H1 (cell line): ENCODE measurements around the gene MIOX. TPM values are rescaled to one million over a fixed set of nuclear protein-coding genes. Genes with fewer than 3 reads are reported as not detected.

Experiments used
- CTCF ChIA-PET: fragments of 300-600 bp; sonication (Branson Sonifier 250); formaldehyde crosslinking; loops from one replicate; lab custom pipeline; 2021; ENCODE audit not compliant: partially characterized antibody; lab: Charles Lee
- POLR2A ChIA-PET: fragments of 300-600 bp; sonication (Branson Sonifier 250); formaldehyde crosslinking; loops from one replicate; lab custom pipeline; 2021; ENCODE audit warnings: inconsistent platforms; ENCODE audit not compliant: partially characterized antibody; lab: Charles Lee
- DNase-seq, 2 experiments: peaks; one replicate each; pipeline versions ENCODE4 v3.0.0 to v3.0.0-alpha.2; 2010 to 2022; ENCODE audit warnings: low spot score in 2 of 2, low read depth in 1 of 2, mixed read lengths in 1 of 2
- FAIRE-seq: peaks from 2 replicates; lab custom pipeline; 2011; peaks lifted over from hg19 to GRCh38; lab: Jason Lieb, UNC
- H2AFZ ChIP-seq: 2 replicates; pipeline ENCODE4 v1.8.1; 2012; ENCODE audit warnings: low read length, inconsistent platforms
- H2AK5ac ChIP-seq: 2 replicates; pipeline ENCODE4 v1.6.1; 2013; ENCODE audit warnings: low read depth, low read length
- H2BK120ac ChIP-seq: replicated peaks from 2 replicates; pipeline ENCODE3; 2013; ENCODE audit warnings: low read depth, low read length, inconsistent platforms
- H2BK12ac ChIP-seq: 2 replicates; pipeline ENCODE4 v1.6.1; 2013; ENCODE audit warnings: low read depth, low read length
- H2BK15ac ChIP-seq: 2 replicates; pipeline ENCODE4 v1.6.1; 2013; ENCODE audit warnings: low read length
- H2BK20ac ChIP-seq: 2 replicates; pipeline ENCODE4 v1.6.1; 2013; ENCODE audit warnings: low read length
- H2BK5ac ChIP-seq: 2 replicates; pipeline ENCODE4 v1.6.1; 2013; ENCODE audit warnings: low read depth, low read length
- H3K14ac ChIP-seq: 2 replicates; pipeline ENCODE4 v1.6.1; 2013; ENCODE audit warnings: inconsistent platforms; ENCODE audit not compliant: insufficient read length
- H3K18ac ChIP-seq: 2 replicates; pipeline ENCODE4 v1.6.1; 2013; ENCODE audit warnings: low read length; ENCODE audit errors: extremely low read depth
- H3K23ac ChIP-seq: 2 replicates; pipeline ENCODE4 v1.6.1; 2013; ENCODE audit warnings: inconsistent platforms; ENCODE audit not compliant: insufficient read length
- H3K23me2 ChIP-seq: 2 replicates; pipeline ENCODE4 v1.6.1; 2013; ENCODE audit warnings: low read depth, low read length
- H3K27ac ChIP-seq: 2 replicates; pipeline ENCODE4 v1.6.1; 2011; ENCODE audit warnings: low read depth, low read length, inconsistent platforms
- H3K27me3 ChIP-seq, 4 experiments: replicated peaks in 1 of 4; 1 replicate in 1 of 4; 2 replicates in 3 of 4; pipeline versions ENCODE4 v1.6.1 to v1.8.1; 2011 to 2013; ENCODE audit warnings: low read length in 3 of 4, mild to moderate bottlenecking in 3 of 4, inconsistent platforms in 2 of 4, mixed read lengths in 2 of 4, moderate library complexity in 1 of 4; ENCODE audit not compliant: control insufficient read depth in 3 of 4, insufficient read depth in 3 of 4; ENCODE audit errors: extremely low read depth in 1 of 4
- H3K36me3 ChIP-seq, 4 experiments: 2 replicates each; pipeline versions ENCODE4 v1.6.1 to v1.8.1; 2011 to 2013; ENCODE audit warnings: mild to moderate bottlenecking in 4 of 4, low read length in 3 of 4, moderate library complexity in 2 of 4, control low read depth in 1 of 4, inconsistent platforms in 1 of 4; ENCODE audit not compliant: insufficient read depth in 4 of 4, control insufficient read depth in 2 of 4
- H3K4ac ChIP-seq: replicated peaks from 2 replicates; pipeline ENCODE3; 2013; ENCODE audit warnings: low read length, low read depth, mixed read lengths, inconsistent platforms; ENCODE audit not compliant: insufficient read length
- H3K4me1 ChIP-seq, 4 experiments: replicated peaks in 1 of 4; 1 replicate in 1 of 4; 2 replicates in 3 of 4; pipeline versions ENCODE4 v1.6.1 to v1.8.1; 2011 to 2013; ENCODE audit warnings: low read length in 3 of 4, inconsistent platforms in 2 of 4, mixed read lengths in 1 of 4; ENCODE audit not compliant: insufficient read depth in 4 of 4, control insufficient read depth in 3 of 4
- H3K4me2 ChIP-seq, 2 experiments: 2 replicates each; pipeline versions ENCODE4 v1.6.1 to v1.8.1; 2011 to 2013; ENCODE audit warnings: low read depth in 2 of 2, low read length in 2 of 2, control low read depth in 1 of 2, inconsistent platforms in 1 of 2, mild to moderate bottlenecking in 1 of 2; ENCODE audit not compliant: insufficient read depth in 1 of 2
- H3K4me3 ChIP-seq, 4 experiments: fragments of 200-600, 300-600 bp in 1 of 4; sonication (generic), shearing (Covaris generic), sonication (Bioruptor Twin) in 1 of 4; 2 replicates each; pipeline versions ENCODE4 v1.5.1 to v1.8.1; 2011 to 2016; ENCODE audit warnings: low read length in 4 of 4, low read depth in 3 of 4, control low read depth in 2 of 4, inconsistent platforms in 2 of 4, mild to moderate bottlenecking in 2 of 4, mixed read lengths in 1 of 4, moderate library complexity in 1 of 4; ENCODE audit not compliant: insufficient read depth in 2 of 4; ENCODE audit errors: extremely low read depth in 1 of 4
- H3K56ac ChIP-seq: replicated peaks from 2 replicates; pipeline ENCODE3; 2013; ENCODE audit warnings: low read depth, mild to moderate bottlenecking, mixed read lengths, low read length, inconsistent platforms; ENCODE audit not compliant: insufficient read length
- H3K79me1 ChIP-seq: 2 replicates; pipeline ENCODE4 v1.6.1; 2013; ENCODE audit warnings: low read depth, low read length, control low read depth
- H3K79me2 ChIP-seq, 2 experiments: 2 replicates each; pipeline versions ENCODE4 v1.6.1 to v1.8.1; 2012 to 2013; ENCODE audit warnings: low read length in 2 of 2, mild to moderate bottlenecking in 2 of 2, inconsistent platforms in 1 of 2; ENCODE audit not compliant: insufficient read depth in 2 of 2, control insufficient read depth in 1 of 2
- H3K9ac ChIP-seq, 4 experiments: replicated peaks in 1 of 4; 1 replicate in 1 of 4; 2 replicates in 3 of 4; pipeline versions ENCODE4 v1.6.1 to v1.8.1; 2011 to 2013; ENCODE audit warnings: low read depth in 3 of 4, low read length in 3 of 4, control low read depth in 2 of 4, mild to moderate bottlenecking in 2 of 4, moderate library complexity in 2 of 4, inconsistent platforms in 1 of 4; ENCODE audit errors: extremely low read depth in 1 of 4
- H3K9me3 ChIP-seq, 2 experiments: 2 replicates each; pipeline versions ENCODE4 v1.6.1 to v1.8.1; 2012 to 2013; ENCODE audit warnings: mild to moderate bottlenecking in 2 of 2, moderate library complexity in 2 of 2, control low read depth in 1 of 2, inconsistent platforms in 1 of 2, low read depth in 1 of 2, low read length in 1 of 2, mixed read lengths in 1 of 2; ENCODE audit not compliant: insufficient read depth in 2 of 2
- H4K20me1 ChIP-seq, 2 experiments: replicated peaks in 1 of 2; 2 replicates each; pipeline versions ENCODE3 to v1.8.1; 2011 to 2013; ENCODE audit warnings: inconsistent platforms in 2 of 2, low read length in 2 of 2, mild to moderate bottlenecking in 1 of 2; ENCODE audit not compliant: insufficient read depth in 2 of 2, control insufficient read depth in 1 of 2
- H4K5ac ChIP-seq: 2 replicates; pipeline ENCODE4 v1.6.1; 2013; ENCODE audit warnings: low read length, low read depth, mixed read lengths, inconsistent platforms; ENCODE audit not compliant: insufficient read length
- H4K8ac ChIP-seq: 2 replicates; pipeline ENCODE4 v1.8.0; 2013; ENCODE audit warnings: mild to moderate bottlenecking, moderate library complexity, low read length, inconsistent platforms; ENCODE audit not compliant: insufficient read depth; ENCODE audit errors: extremely low read depth
- H4K91ac ChIP-seq: replicated peaks from 2 replicates; pipeline ENCODE3; 2013; ENCODE audit warnings: low read length, mixed read lengths, inconsistent platforms; ENCODE audit not compliant: insufficient read length
- BCL11A ChIP-seq, 2 experiments: IDR thresholded peaks; one replicate each; pipeline ENCODE4 v1.6.1; 2011; ENCODE audit warnings: low read depth in 2 of 2, low read length in 2 of 2, mild to moderate bottlenecking in 2 of 2
- JUN ChIP-seq: IDR thresholded peaks from 2 replicates; pipeline ENCODE4 v1.6.1; 2011; ENCODE audit warnings: low read depth, mild to moderate bottlenecking, improper control_type of control experiment, low read length
- NRF1 ChIP-seq: IDR thresholded peaks from 2 replicates; pipeline ENCODE4 v1.6.1; 2011; ENCODE audit warnings: mild to moderate bottlenecking, low read depth, low read length, improper control_type of control experiment
- POU5F1 ChIP-seq: IDR thresholded peaks from 2 replicates; pipeline ENCODE4 v1.6.1; 2011; ENCODE audit warnings: low read depth, mild to moderate bottlenecking, low read length, moderate library complexity
- RFX5 ChIP-seq: IDR thresholded peaks from 2 replicates; pipeline ENCODE4 v1.6.1; 2011; ENCODE audit warnings: low read depth, low read length, improper control_type of control experiment, borderline replicate concordance
- RNF2 ChIP-seq: fragments of 200-900, 300-1000 bp; sonication (generic); IDR thresholded peaks from 2 replicates; pipeline ENCODE4 v1.7.1; 2016; ENCODE audit warnings: borderline replicate concordance, low read depth, mild to moderate bottlenecking, antibody characterized with exemption, low read length; ENCODE audit not compliant: poor library complexity, severe bottlenecking; ENCODE audit errors: missing control alignments
- SP4 ChIP-seq: IDR thresholded peaks from 2 replicates; pipeline ENCODE4 v1.6.1; 2012; ENCODE audit warnings: low read length, inconsistent platforms
- TAF7 ChIP-seq: optimal IDR thresholded peaks from 2 replicates; pipeline ENCODE3; 2011; ENCODE audit warnings: low read depth, mild to moderate bottlenecking, inconsistent platforms, low read length, moderate library complexity, borderline replicate concordance
- TCF12 ChIP-seq: IDR thresholded peaks from 2 replicates; pipeline ENCODE4 v1.6.1; 2011; ENCODE audit warnings: low read depth, mild to moderate bottlenecking, low read length
- TEAD4 ChIP-seq: IDR thresholded peaks from 2 replicates; pipeline ENCODE4 v1.6.1; 2012; ENCODE audit warnings: low read depth, low read length, inconsistent platforms, mixed read lengths
- ZNF274 ChIP-seq: IDR thresholded peaks from 2 replicates; pipeline ENCODE4 v1.7.0; 2012; ENCODE audit warnings: low read length, borderline replicate concordance; ENCODE audit errors: extremely low read depth
- WGBS, 2 experiments: shearing (Covaris generic) in 1 of 2; methylation state at CpG; one replicate each; pipeline versions ENCODE4 v1.1.6 to v1.1.7; 2013 to 2015; ENCODE audit warnings: low lambda C conversion rate in 2 of 2, mixed read lengths in 2 of 2, inconsistent platforms in 1 of 2, low coverage in 1 of 2, missing lambda C conversion rate in 1 of 2; ENCODE audit not compliant: insufficient replicate concordance in 2 of 2, insufficient coverage in 1 of 2, insufficient read length in 1 of 2; ENCODE audit errors: extremely low coverage in 1 of 2, missing lambda C conversion rate in 1 of 2; 5-methylcytosine and 5-hydroxymethylcytosine counted together
- polyA plus RNA-seq, 7 experiments: library from polyadenylated mRNA; depleted of rRNA in 3 of 7; stranded (reverse) in 5 of 7; unstranded in 2 of 7; fragments of >200 nt in 5 of 7; fragments of 200-250 nt in 2 of 7; gene quantifications; 1 replicate in 5 of 7; 2 replicates in 1 of 7; 4 replicates in 1 of 7; pipeline versions ENCODE4 v1.2.1 to v1.2.3, GENCODE V29; 2011 to 2013; ENCODE audit warnings: missing spikeins in 2 of 7, mixed read lengths in 2 of 7
- total RNA-seq: library from RNA; stranded (reverse); fragmentation: NEBNext Ultra II Directional; extraction: Animal tissue kit (Norgen Biotek cat#: 25700); gene quantifications from 2 replicates; pipeline ENCODE4 v1.2.1, GENCODE V29; 2021

The MIOX gene
- total and polyA plus RNA-seq, 2 of the 8 experiments (the other 6 are each of a cell fraction or from before 2014, with no cell fraction given): 0.30 to 0.32 TPM

DNA sequence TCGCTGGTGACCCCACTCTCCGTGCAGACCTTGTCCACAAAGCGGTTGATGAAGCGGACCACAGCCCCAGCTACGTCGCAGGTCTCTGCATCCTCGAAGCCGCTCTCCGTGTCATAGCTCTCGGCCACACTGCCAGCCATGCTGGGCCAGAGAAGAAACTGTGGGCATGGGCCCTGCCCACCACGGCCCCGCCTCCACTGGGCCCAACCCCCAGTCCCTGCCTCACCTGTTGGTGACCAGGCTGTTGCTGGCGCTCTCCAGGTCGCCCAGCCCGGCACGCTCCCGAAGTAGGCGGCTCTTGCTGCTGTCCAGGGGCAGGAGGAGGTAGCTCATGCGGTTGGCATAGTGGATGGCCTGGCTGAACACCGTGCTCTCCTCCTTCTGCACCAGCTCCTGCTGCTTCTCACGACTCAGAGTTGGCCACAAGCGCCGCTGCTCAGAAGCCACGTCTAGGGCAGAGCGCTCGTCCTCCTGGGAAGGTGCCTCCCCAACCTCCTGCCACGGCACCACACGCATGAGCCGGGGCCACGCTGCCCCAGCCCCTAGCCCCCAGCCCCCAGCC lies 24.6 kb upstream of the MIOX start:
- peaks cover 9 to 26% of the 10 kb centered on the region in 2 experiments for H4K20me1 ChIP-seq
- FAIRE-seq: no peak
- H3K56ac ChIP-seq: no peak overlapping the region
- TF ChIP-seq SP4 (no peak), TEAD4 (no peak), BCL11A (IDR thresholded peaks at IDR 0.05; ENCODE audit: low read depth in 2 of 2, low read length in 2 of 2) (no peak), RNF2 (no peak), NRF1 (no peak), TCF12 (no peak), JUN (no peak), TAF7 (no peak), RFX5 (no peak), ZNF274 (no peak), POU5F1 (no peak)
- TF ChIP-seq, all 59 proteins: peak for 0
- no peak overlapping the region for H2BK120ac ChIP-seq
- H3K14ac ChIP-seq: no peak overlapping the region
- WGBS, 2 experiments: 96% methylated on average over 16 of the region's 30 CpGs; no CpG with 5 or more reads in 1 of the 2 experiments
- no peak overlapping the region for H2BK5ac ChIP-seq
- H2BK15ac ChIP-seq: no peak overlapping the region
- H4K8ac ChIP-seq: no peak overlapping the region
- no peaks in the 10 kb centered on the region; a peak in 1 of 7 replicates for H3K27me3 ChIP-seq
- H3K4me2 ChIP-seq: no peak overlapping the region
- no peak overlapping the region for H2AFZ ChIP-seq
- H3K27ac ChIP-seq: no peak overlapping the region
- H3K23me2 ChIP-seq: no peaks in the 10 kb centered on the region; the same call in 1 of the 2 replicates
- H2BK12ac ChIP-seq: no peak overlapping the region
- no peak overlapping the region for H3K23ac ChIP-seq
- H3K9ac ChIP-seq: no peak overlapping the region
- no peak overlapping the region for H2BK20ac ChIP-seq
- POLR2A ChIA-PET: interaction anchor here (1.2 kb wide), 1 partner anchor 12 kb away, joined by 3 read pairs; no protein-coding TSS in a partner anchor
- no peak overlapping the region for H3K4ac ChIP-seq
- no peak for DNase-seq
- H4K91ac ChIP-seq: no peak overlapping the region
- CTCF ChIA-PET: interaction anchor here (0.7 to 1.2 kb wide), 5 partner anchors 11 to 159 kb away, joined by 3 to 4 read pairs (median 3); no protein-coding TSS in a partner anchor
- H2AK5ac ChIP-seq: no peak overlapping the region
- H3K79me2 ChIP-seq: no peaks in the 10 kb centered on the region
- no peak overlapping the region for H3K4me3 ChIP-seq
- no peak overlapping the region for H3K18ac ChIP-seq
- H3K9me3 ChIP-seq: no peaks in the 10 kb centered on the region
- H3K79me1 ChIP-seq: no peaks in the 10 kb centered on the region
- H4K5ac ChIP-seq: no peak overlapping the region
- H3K4me1 ChIP-seq: no peaks in the 10 kb centered on the region
- peaks cover 26 to 83% (median 51%) of the 10 kb centered on the region in 4 experiments for H3K36me3 ChIP-seq
